Large intestine (tissue), 3 donors: Measurements from ENCODE around the gene ASB15. TPM values are rescaled to one million over a fixed set of nuclear protein-coding genes. Genes with fewer than 3 reads are reported as not detected.
A peak's percentile ranks its signal among the peaks of the same experiment; 100 is the strongest.

Source experiments
- DNase-seq, 2 donors: peaks; one replicate each; pipeline versions ENCODE4 v3.0.0 to v3.0.0-alpha.2; 2013
- H3K27ac ChIP-seq: one replicate; pipeline ENCODE4 v1.5.1; 2013; ENCODE audit warnings: low read length
- H3K27me3 ChIP-seq: 2 replicates; pipeline ENCODE4 v1.6.1; 2013; ENCODE audit warnings: low read length; ENCODE audit not compliant: control insufficient read depth, insufficient read depth
- H3K36me3 ChIP-seq: 2 replicates; pipeline ENCODE4 v1.6.1; 2013; ENCODE audit warnings: low read length; ENCODE audit not compliant: control insufficient read depth, insufficient read depth
- H3K4me1 ChIP-seq: one replicate; pipeline ENCODE4 v1.6.1; 2013; ENCODE audit warnings: low read length; ENCODE audit not compliant: control insufficient read depth, insufficient read depth
- H3K4me3 ChIP-seq: one replicate; pipeline ENCODE4 v1.5.1; 2013; ENCODE audit warnings: low read length
- H3K9me3 ChIP-seq: one replicate; pipeline ENCODE4 v1.6.1; 2013; ENCODE audit warnings: mild to moderate bottlenecking, low read depth, low read length, moderate library complexity; ENCODE audit not compliant: control insufficient read depth
- WGBS: methylation state at CpG from one replicate; pipeline ENCODE4 v1.1.5; 2013; ENCODE audit warnings: low lambda C conversion rate; ENCODE audit not compliant: insufficient coverage; 5-methylcytosine and 5-hydroxymethylcytosine counted together
- polyA plus RNA-seq: library from polyadenylated mRNA; unstranded; fragments of 120-200 nt; gene quantifications from one replicate; pipeline ENCODE4 v1.2.1, GENCODE V29; 2013

The ASB15 gene
- polyA plus RNA-seq, 1 donor = 0.07 TPM

DNA sequence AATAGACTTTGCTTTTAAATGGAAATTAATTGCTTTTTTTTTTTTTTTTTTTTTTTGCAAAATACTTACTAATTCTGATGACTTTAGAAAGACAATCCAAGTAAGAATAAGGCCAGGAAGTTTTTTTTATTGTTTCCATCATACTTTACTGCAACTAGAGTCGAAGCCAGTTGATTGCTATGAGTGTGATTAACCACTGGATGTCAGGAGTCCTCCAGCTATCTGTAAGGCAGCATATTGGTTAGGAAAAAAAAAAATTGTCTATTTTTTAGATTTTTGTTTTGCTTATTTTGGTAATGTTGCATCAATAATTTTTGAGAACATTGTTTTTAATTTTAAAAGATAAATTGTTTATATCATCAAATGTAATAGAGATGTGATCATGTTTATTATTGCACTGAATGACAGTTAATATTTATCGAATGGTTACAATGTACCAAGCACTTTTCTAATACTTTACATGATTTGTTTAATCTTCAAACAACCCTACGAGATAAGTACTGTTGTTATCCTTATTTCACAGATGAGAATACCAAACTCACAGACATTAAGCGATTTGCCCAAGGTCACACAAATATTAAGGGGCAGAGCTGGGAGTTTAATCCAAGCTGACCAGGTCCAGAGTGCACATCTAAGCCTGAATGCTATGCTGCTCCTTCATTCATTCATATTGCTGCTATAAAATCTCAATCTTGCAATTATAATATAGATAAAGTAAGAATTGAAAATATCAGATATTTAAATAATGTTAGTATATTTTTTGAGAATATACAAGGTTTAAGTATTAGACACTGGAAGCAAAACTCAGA is 34.1 kb downstream of the ASB15 start:
- H3K27me3 ChIP-seq = no peaks in the 10 kb centered on the region
- no peaks in the 10 kb centered on the region for H3K9me3 ChIP-seq
- no peak for DNase-seq
- no peaks in the 10 kb centered on the region for H3K4me1 ChIP-seq
- H3K36me3 ChIP-seq = no peaks in the 10 kb centered on the region
- WGBS = 0% methylated on average over 1 of the region's 4 CpGs
- H3K27ac ChIP-seq = no peak overlapping the region
- no peak overlapping the region for H3K4me3 ChIP-seq

- Histone ChIP-seq H3K9me3 (no peaks in the 10 kb centered on the region), H3K27ac (no peak overlapping the region), H3K4me3 (no peak overlapping the region), H3K4me1 (no peaks in the 10 kb centered on the region), H3K27me3 (no peaks in the 10 kb centered on the region), H3K36me3 (no peaks in the 10 kb centered on the region)
- 48% methylated on average over 2 of the region's 3 CpGs for WGBS
- no peak for DNase-seq
Observed at GRCh38 chr7:123637203-123637602, 35.6 kb downstream of the ASB15 start.

DNA sequence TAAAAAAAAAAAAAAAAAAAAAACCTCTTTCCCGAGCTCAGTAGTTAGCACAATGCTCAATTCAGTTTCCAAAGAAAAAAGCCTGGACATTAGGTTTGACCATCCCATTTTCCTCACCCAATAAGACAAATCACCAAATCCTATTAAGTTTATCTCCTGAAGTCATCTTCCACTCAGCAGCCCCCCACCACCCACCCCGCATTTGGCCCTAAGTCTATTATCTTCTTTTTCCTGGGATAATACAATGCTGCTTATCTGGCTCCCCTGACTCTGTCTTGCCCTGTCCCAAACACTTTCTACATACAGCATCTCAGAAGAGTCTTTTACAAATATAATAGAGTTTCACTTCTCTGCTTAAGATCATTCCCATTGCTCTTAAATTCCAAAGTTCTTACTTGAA is 36.3 kb downstream of the ASB15 start:
- no peaks in the 10 kb centered on the region for H3K4me1 ChIP-seq
- no peak for DNase-seq
- no peaks in the 10 kb centered on the region for H3K9me3 ChIP-seq
- no peaks in the 10 kb centered on the region for H3K36me3 ChIP-seq
- no peak overlapping the region for H3K4me3 ChIP-seq
- WGBS = no CpG with 5 or more reads among the region's 2 CpGs
- H3K27ac ChIP-seq = no peak overlapping the region
- no peaks in the 10 kb centered on the region for H3K27me3 ChIP-seq

GRCh38 chr7:123639631-123640030 is 38.0 kb downstream of the ASB15 start:
- H3K4me1 ChIP-seq = peaks cover 12% of the 10 kb centered on the region
- H3K4me3 ChIP-seq = no peak overlapping the region
- H3K36me3 ChIP-seq = no peaks in the 10 kb centered on the region
- H3K27ac ChIP-seq = no peak overlapping the region
- DNase-seq = no peak
- no peaks in the 10 kb centered on the region for H3K27me3 ChIP-seq
- H3K9me3 ChIP-seq = no peaks in the 10 kb centered on the region
- no CpG with 5 or more reads among the region's 2 CpGs for WGBS

- no peak overlapping the region for H3K4me3 ChIP-seq
- H3K27me3 ChIP-seq = no peaks in the 10 kb centered on the region
- DNase-seq = no peak
- no peaks in the 10 kb centered on the region for H3K9me3 ChIP-seq
- no peak overlapping the region for H3K27ac ChIP-seq
- H3K36me3 ChIP-seq = no peaks in the 10 kb centered on the region
- H3K4me1 ChIP-seq = peaks cover 12% of the 10 kb centered on the region
Observed at GRCh38 chr7:123640583-123640982, 39.0 kb downstream of the ASB15 start.

DNA sequence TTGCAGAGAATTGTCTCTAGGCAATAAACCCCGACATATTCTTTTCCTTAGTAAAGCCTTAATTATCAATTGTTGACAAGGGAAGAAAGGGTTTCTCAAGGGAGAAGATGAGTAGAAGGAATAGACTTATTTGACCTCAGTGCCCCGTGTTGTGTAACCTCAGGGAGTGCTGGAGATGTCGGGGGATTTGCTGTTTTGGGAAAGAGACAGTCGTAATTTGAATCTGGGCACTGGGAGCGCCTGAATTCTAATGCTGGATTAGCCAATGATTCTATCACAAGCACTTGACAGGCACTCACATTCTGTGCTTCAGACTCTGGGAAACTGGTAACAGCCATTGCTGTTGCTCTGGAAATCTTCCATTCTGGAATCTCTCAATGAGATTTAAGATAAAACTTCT is 40.3 kb downstream of the ASB15 start:
- DNase-seq = no peak
- H3K9me3 ChIP-seq = no peaks in the 10 kb centered on the region
- no peak overlapping the region for H3K27ac ChIP-seq
- no peaks in the 10 kb centered on the region for H3K27me3 ChIP-seq
- no peaks in the 10 kb centered on the region for H3K36me3 ChIP-seq
- H3K4me1 ChIP-seq = peaks cover 12% of the 10 kb centered on the region
- no peak overlapping the region for H3K4me3 ChIP-seq
- WGBS = 100% methylated on average over 1 of the region's 5 CpGs

- H3K4me1 ChIP-seq = peaks cover 12% of the 10 kb centered on the region
- H3K9me3 ChIP-seq = no peaks in the 10 kb centered on the region
- H3K27ac ChIP-seq = no peak overlapping the region
- H3K27me3 ChIP-seq = no peaks in the 10 kb centered on the region
- no peak overlapping the region for H3K4me3 ChIP-seq
- WGBS = 20% methylated on average over 1 of the region's 6 CpGs
- no peaks in the 10 kb centered on the region for H3K36me3 ChIP-seq
- peak; percentile 30 to 66 for DNase-seq
Observed at GRCh38 chr7:123643495-123644441, 42.1 kb downstream of the ASB15 start.

- H3K27me3 ChIP-seq = no peaks in the 10 kb centered on the region
- no peaks in the 10 kb centered on the region for H3K9me3 ChIP-seq
- H3K4me3 ChIP-seq = no peak overlapping the region
- 100% methylated on average over 1 of the region's 3 CpGs for WGBS
- no peaks in the 10 kb centered on the region for H3K36me3 ChIP-seq
- DNase-seq = no peak
- peaks cover 12% of the 10 kb centered on the region for H3K4me1 ChIP-seq
- no peak overlapping the region for H3K27ac ChIP-seq
Observed at GRCh38 chr7:123645516-123645915, 43.9 kb downstream of the ASB15 start.

DNA sequence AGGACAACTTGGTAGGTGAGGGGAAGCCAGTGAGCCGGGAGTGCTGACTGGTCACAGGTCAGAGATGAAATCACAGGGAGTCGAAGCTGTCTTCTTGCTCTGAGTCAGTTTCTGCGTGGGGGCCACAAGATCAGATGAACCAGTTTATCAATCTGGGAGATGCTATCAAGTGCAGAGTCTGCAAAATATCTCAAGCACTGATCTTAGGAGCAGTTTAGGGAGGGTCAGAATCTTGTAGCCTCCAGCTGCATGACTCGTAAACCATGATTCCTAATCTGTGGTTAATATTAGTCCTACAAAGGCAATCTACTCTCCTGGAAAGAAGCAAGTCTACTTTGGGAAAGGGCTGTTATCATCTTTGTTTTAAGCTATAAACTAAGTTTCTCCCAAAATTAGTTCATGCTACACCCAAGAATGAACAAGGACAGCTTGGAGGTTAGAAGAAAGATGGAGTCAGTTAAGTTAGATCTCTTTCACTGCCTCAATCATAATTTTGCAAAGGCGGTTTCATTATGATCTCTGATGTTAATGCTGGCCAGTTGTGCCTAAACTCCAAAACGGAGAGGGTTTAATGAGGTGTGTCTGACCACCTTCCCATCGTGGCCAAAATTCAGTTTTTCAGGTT is 45.6 kb downstream of the ASB15 start:
- H3K9me3 ChIP-seq = no peaks in the 10 kb centered on the region
- H3K27me3 ChIP-seq = no peaks in the 10 kb centered on the region
- DNase-seq = no peak
- H3K27ac ChIP-seq = no peak overlapping the region
- peaks cover 12% of the 10 kb centered on the region for H3K4me1 ChIP-seq
- 100% methylated on average over 2 of the region's 7 CpGs for WGBS
- H3K4me3 ChIP-seq = no peak overlapping the region
- no peaks in the 10 kb centered on the region for H3K36me3 ChIP-seq

GRCh38 chr7:123649964-123650363 is 48.3 kb downstream of the ASB15 start:
- 100% methylated on average over 1 of the region's 2 CpGs for WGBS
- H3K4me1 ChIP-seq = no peaks in the 10 kb centered on the region
- H3K27me3 ChIP-seq = no peaks in the 10 kb centered on the region

More at GRCh38 chr7:123649964-123650363, 48.3 kb downstream of the ASB15 start:
- Histone ChIP-seq H3K4me3 (no peak overlapping the region), H3K36me3 (no peaks in the 10 kb centered on the region), H3K9me3 (no peaks in the 10 kb centered on the region), H3K27ac (no peak overlapping the region)
- no peak for DNase-seq
